Suprapubic skin (tissue), 4 donors: Measurements from ENCODE around the gene LRP1-AS. TPM values are rescaled to one million over a fixed set of nuclear protein-coding genes. Genes with fewer than 3 reads are reported as not detected.

Source experiments
- DNase-seq, 2 donors: peaks; one replicate each; pipeline ENCODE4 v3.0.0-alpha.2; 2019; ENCODE audit warnings: low spot score in 2 of 2
- H3K27ac ChIP-seq: fragments of 200-600 bp; sonication (generic); one replicate; pipeline ENCODE4 v1.5.1; 2019
- H3K27me3 ChIP-seq: fragments of 200-600 bp; sonication (generic); one replicate; pipeline ENCODE4 v1.5.1; 2019
- H3K36me3 ChIP-seq: fragments of 200-600 bp; sonication (generic); one replicate; pipeline ENCODE4 v1.5.1; 2019
- H3K4me1 ChIP-seq: fragments of 200-600 bp; sonication (generic); one replicate; pipeline ENCODE4 v1.5.1; 2019
- H3K4me3 ChIP-seq: fragments of 200-600 bp; sonication (generic); one replicate; pipeline ENCODE4 v1.5.1; 2019; ENCODE audit warnings: mild to moderate bottlenecking
- H3K9me3 ChIP-seq: fragments of 200-600 bp; sonication (generic); one replicate; pipeline ENCODE4 v1.5.1; 2019
- EP300 ChIP-seq: sonication (generic); formaldehyde crosslinking; IDR thresholded peaks from one replicate; pipeline ENCODE4 v1.6.1; 2017; ENCODE audit warnings: antibody characterized with exemption
- POLR2A ChIP-seq, 2 donors: fragments of 450-650 bp; IDR thresholded peaks; one replicate each; pipeline ENCODE4 v1.6.1; 2017; ENCODE audit warnings: antibody characterized with exemption in 2 of 2, mild to moderate bottlenecking in 2 of 2, moderate library complexity in 2 of 2
- POLR2AphosphoS5 ChIP-seq, 3 donors: sonication (generic); formaldehyde crosslinking; IDR thresholded peaks; one replicate each; pipeline ENCODE4 v1.6.1; 2017; ENCODE audit warnings: antibody characterized with exemption in 3 of 3
- WGBS: methylation state at CpG from one replicate; pipeline ENCODE4 v1.1.5; 2018; 5-methylcytosine and 5-hydroxymethylcytosine counted together
- total RNA-seq, 4 donors: library from RNA; depleted of rRNA; stranded (reverse); fragments of >200 nt; gene quantifications; one replicate each; pipeline ENCODE4 v1.1.0, GENCODE V29; 2016
- TF ChIP-seq, protein P1 (sequence below), 2 donors: fragments of 200-600 bp in 1 of 2; fragments of 450-650 bp in 1 of 2; sonication (generic) in 1 of 2; IDR thresholded peaks; one replicate each; pipeline ENCODE4 v1.5.1; 2016 to 2019; ENCODE audit warnings: antibody characterized with exemption in 2 of 2, mild to moderate bottlenecking in 1 of 2, moderate library complexity in 1 of 2

The LRP1-AS gene
- total RNA-seq, 4 donors from 2014 or later = not detected

DNA sequence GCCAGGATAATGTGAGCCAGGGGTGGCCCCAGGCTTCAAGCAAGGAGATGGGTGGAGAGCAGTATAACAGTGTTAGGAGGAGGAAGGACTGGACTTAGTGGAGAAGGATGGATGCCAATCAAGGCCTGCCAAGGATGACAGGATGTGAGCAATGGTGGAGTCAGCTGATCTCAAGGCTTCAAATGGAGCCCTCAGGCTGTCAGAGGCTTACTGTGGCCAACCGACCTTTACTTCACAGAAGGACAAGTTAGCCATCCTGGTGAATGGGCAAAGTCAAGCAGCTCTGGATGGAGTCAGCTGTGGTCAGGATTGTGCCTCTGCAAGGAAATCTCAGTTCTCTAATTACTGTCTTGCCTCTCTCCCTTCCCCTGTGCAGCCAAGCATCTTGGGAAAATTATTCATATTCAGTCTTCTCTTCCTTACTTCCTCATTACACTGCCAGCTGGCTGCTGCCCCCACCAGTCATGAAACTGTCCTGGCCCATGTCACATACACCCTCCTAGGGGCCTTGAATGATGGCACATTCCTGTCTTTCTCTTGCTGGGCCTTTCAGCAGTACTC lies 28.6 kb downstream of the LRP1-AS start:
- no peak overlapping the region for H3K27ac ChIP-seq
- TF ChIP-seq POLR2AphosphoS5 (IDR thresholded peaks at IDR 0.05) (no peak), EP300 (no peak), POLR2A (IDR thresholded peaks at IDR 0.05) (no peak)
- TF ChIP-seq, protein P1, sequence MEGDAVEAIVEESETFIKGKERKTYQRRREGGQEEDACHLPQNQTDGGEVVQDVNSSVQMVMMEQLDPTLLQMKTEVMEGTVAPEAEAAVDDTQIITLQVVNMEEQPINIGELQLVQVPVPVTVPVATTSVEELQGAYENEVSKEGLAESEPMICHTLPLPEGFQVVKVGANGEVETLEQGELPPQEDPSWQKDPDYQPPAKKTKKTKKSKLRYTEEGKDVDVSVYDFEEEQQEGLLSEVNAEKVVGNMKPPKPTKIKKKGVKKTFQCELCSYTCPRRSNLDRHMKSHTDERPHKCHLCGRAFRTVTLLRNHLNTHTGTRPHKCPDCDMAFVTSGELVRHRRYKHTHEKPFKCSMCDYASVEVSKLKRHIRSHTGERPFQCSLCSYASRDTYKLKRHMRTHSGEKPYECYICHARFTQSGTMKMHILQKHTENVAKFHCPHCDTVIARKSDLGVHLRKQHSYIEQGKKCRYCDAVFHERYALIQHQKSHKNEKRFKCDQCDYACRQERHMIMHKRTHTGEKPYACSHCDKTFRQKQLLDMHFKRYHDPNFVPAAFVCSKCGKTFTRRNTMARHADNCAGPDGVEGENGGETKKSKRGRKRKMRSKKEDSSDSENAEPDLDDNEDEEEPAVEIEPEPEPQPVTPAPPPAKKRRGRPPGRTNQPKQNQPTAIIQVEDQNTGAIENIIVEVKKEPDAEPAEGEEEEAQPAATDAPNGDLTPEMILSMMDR (IDR thresholded peaks at IDR 0.05) = no peak
- H3K9me3 ChIP-seq = no peaks in the 10 kb centered on the region
- 67% methylated on average over 1 of the region's 1 CpG for WGBS
- H3K36me3 ChIP-seq = no peaks in the 10 kb centered on the region
- peaks cover 6% of the 10 kb centered on the region for H3K4me1 ChIP-seq
- DNase-seq = no peak
- H3K27me3 ChIP-seq = no peaks in the 10 kb centered on the region
- no peak overlapping the region for H3K4me3 ChIP-seq

DNA sequence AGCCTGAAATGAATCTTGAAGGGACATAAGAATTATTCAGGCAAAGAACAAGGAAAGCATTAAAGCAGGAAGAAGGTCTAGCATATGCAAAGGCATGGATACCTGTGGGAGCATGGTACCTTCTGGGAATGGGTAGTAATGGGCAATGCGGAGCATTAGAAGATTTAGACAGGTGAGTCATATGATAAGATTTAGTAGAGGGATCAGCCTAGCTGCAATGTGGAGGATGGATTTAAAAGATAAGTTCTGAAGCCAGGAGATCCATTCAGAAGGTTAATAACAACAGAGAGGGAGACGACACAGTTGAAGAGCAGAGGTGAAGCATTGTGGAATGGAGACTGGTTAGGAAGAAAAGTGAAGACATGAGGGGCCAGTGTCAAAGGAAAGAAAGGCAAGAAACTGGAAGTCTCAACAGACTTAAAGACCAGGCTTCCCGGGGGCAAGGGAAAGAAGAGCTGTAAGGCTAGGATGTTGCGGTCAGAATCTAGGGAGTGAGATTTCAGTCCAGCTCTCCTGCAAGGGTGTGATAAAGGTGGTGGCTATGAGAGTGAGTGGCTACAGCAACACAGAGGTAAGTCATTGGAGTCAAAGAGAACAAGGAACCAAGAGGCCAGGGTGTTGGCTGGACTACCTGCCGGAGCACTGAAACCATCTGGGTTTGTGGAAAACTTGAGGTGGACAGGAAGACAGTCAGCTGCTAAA lies 30.7 kb downstream of the LRP1-AS start:
- no peaks in the 10 kb centered on the region for H3K36me3 ChIP-seq
- H3K27ac ChIP-seq = no peak overlapping the region
- WGBS = 95% methylated on average over 5 of the region's 5 CpGs
- no peaks in the 10 kb centered on the region for H3K9me3 ChIP-seq
- DNase-seq = no peak
- H3K4me1 ChIP-seq = peaks cover 13% of the 10 kb centered on the region
- TF ChIP-seq POLR2A (IDR thresholded peaks at IDR 0.05) = no peak
- TF ChIP-seq POLR2AphosphoS5 (IDR thresholded peaks at IDR 0.05) = no peak
- no peak for TF ChIP-seq EP300
- H3K27me3 ChIP-seq = no peaks in the 10 kb centered on the region
- H3K4me3 ChIP-seq = no peak overlapping the region

DNA sequence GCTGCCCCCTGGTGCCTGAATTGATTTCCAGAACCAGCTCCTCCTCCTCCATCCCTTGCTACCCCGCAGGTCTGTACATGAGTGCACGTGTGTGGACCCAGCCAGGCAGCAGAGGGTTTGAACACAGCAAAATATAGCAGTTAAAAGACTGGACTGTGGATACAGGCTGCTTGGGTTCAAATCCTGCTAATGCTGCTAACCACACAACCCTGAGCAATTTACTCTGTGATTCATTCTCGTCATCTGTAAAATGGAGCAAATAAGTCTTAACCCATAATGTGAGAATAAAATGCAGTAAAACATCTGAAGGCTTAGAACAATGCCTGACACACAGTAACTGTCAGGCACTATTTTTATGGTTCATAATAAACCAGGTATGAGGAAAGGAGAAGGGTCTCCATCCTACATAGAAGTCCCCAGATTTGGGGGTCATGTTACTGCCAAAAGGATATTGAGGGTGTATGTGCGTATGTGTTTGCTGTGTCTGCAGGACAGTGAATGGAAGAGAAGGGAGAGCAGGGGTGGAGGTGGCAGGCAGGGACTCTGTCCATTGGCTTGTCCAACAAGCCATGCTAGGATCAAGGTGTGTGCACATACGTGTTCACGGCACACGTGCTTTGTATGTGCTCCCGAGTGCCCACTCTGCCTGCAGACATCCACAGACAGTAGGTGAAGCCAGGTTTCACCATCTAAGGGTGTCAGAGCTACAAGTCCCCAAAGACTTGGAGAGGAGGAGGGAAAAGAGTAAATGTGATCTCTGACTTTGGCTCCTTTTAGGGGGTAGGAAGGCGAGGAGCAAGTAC lies 34.7 kb downstream of the LRP1-AS start:
- DNase-seq = peak in 1 of 2 donors; percentile 62
- peak overlapping the region; percentile 86 for H3K4me3 ChIP-seq
- H3K9me3 ChIP-seq = no peaks in the 10 kb centered on the region
- WGBS = 49% methylated on average over 9 of the region's 9 CpGs
- peaks cover under 1% of the 10 kb centered on the region for H3K36me3 ChIP-seq
- H3K4me1 ChIP-seq = peaks cover 32% of the 10 kb centered on the region
- H3K27ac ChIP-seq = peak overlapping the region; percentile 94
- no peaks in the 10 kb centered on the region for H3K27me3 ChIP-seq
- no peak for TF ChIP-seq EP300
- TF ChIP-seq, protein P1 (IDR thresholded peaks at IDR 0.05) = peak in 1 of 2 donors; percentile 0

DNA sequence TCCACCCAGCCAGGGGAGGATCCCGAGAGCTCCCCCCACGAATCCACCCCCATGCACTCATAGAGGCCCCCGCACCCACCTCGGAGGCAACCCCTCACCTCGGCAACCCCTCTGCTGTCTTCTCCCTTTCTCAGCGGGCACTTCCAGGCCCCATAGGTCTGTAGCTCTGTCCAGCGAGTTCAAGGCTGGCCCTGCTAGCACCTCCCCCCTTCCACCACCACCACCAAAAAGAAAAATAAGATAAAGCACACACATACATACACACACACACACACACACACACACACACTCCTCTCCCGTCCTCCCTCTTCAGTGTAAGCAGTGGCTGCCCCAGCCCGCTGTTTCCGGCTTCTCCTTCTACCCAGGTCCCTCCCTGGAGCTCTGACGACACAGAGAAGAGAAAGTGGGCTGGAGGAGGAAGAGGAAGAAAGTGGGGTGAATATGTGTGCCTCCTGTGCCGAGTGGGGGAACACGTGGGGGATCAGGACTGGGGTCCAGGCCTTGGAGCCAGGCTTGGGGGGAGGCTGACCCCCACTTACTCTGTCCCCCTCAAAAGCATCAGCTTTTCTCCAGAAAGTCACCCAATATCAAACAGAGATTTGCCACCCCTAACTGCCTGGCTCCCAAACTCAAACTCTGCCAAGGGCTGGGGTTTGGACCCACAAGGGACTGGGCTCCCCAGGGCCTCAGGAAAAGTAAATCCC lies 36.2 kb downstream of the LRP1-AS start, which contains the start of gene STAT6:
TSS of gene STAT6 (minus strand) at position 332 of the 704 bp plus-strand sequence. CDS start 3,084 bp downstream, outside the sequence.
- Histone ChIP-seq H3K4me1 (peaks cover 46% of the 10 kb centered on the region), H3K27ac (peak within 1 kb of the TSS; percentile 94), H3K27me3 (no peaks in the 10 kb centered on the region), H3K9me3 (no peaks in the 10 kb centered on the region), H3K4me3 (peak within 1 kb of the TSS; percentile 86), H3K36me3 (peaks cover 16% of the 10 kb centered on the region)
- peak; percentile 52 to 62 for TF ChIP-seq POLR2A (IDR thresholded peaks at IDR 0.05)
- TF ChIP-seq, protein P1 (IDR thresholded peaks at IDR 0.05) = no peak
- 2% methylated on average over 11 of the region's 13 CpGs for WGBS
- peak; percentile 91 to 94 for DNase-seq

DNA sequence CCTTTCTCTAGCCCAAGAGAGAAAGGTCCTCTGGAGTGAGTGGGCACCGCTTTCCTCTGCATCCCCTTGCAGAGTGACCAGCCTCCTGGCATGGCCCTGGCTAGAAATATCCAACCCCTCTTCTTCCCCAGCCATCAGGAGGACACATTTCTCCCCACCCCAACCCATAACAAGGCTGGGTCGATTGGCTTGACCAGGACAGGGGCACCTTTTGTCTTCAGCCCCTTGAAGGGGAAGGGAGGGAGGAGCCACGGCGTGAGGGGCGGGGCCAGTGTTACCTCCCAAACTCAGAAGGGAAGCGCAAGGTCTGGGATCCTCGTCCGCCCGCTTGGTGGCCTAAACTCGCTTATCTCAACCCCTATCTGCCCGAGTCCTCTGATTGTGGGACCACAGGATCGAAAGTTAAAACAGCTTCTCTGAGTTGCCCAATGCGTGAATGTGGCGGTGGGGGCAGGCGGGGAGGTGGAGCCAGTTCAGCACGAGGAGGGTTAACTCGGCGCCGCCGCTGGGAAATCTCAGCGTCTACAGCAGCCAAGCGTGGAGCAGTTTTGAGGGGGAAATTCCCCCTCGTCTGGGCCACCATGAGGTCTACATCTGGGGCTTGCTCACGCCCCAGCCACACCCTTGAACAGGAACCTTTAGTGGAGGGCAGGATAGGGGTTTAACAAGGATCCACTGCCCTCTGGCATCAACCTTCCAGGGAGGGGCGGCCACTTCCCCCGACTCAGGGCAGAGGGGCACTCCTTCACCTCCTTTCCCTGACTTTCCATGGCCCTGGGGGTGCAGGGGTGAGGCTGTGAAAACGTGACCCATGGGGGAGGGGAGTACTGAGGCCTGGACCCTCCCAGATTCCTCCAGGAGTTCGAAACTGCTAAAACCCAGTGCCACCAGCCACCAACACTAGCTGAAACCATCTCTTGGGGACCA lies 37.1 kb downstream of the LRP1-AS start:
- Histone ChIP-seq H3K27ac (peak overlapping the region; percentile 94), H3K9me3 (no peaks in the 10 kb centered on the region), H3K4me1 (peaks cover 47% of the 10 kb centered on the region), H3K27me3 (no peaks in the 10 kb centered on the region), H3K36me3 (peaks cover 24% of the 10 kb centered on the region), H3K4me3 (peak overlapping the region; percentile 86)
- 6% methylated on average over 14 of the region's 28 CpGs for WGBS
- DNase-seq = peak; percentile 89 to 90
- TF ChIP-seq POLR2AphosphoS5 (IDR thresholded peaks at IDR 0.05) = no peak
- no peak for TF ChIP-seq POLR2A (IDR thresholded peaks at IDR 0.05)
- TF ChIP-seq EP300 = no peak
- TF ChIP-seq, protein P1 (IDR thresholded peaks at IDR 0.05) = no peak
